ENCODE data around the gene PYGB.

Gene PYGB

DNA sequence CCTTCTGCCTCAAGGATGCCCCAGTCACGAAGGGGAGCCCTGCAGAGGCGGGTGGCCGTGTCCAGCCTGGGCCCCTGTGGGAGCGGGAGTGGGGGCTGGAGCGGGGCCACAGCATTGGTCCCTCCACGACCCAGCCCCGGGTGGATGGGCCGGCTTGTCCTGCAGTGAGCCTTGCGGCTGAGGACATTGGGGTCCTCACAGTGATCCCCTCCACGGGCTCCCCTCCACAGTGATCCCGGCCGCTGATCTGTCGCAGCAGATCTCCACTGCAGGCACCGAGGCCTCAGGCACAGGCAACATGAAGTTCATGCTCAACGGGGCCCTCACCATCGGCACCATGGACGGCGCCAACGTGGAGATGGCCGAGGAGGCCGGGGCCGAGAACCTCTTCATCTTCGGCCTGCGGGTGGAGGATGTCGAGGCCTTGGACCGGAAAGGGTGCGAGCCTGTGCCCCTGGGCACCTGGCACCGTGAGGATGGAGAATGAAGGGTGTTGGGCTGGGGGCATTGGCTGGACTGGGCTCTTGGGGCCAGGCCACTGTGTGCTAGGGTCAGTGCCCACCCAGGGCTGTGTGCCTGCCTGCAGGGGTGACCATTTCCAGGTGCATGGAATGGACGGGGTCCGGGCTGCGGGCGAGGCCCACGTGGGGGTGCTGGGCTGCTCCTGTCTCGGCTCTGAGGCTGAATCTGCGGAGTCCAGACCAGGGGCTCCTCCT lies 44.4 kb downstream of the PYGB start:
- TF ChIP-seq, protein P1, sequence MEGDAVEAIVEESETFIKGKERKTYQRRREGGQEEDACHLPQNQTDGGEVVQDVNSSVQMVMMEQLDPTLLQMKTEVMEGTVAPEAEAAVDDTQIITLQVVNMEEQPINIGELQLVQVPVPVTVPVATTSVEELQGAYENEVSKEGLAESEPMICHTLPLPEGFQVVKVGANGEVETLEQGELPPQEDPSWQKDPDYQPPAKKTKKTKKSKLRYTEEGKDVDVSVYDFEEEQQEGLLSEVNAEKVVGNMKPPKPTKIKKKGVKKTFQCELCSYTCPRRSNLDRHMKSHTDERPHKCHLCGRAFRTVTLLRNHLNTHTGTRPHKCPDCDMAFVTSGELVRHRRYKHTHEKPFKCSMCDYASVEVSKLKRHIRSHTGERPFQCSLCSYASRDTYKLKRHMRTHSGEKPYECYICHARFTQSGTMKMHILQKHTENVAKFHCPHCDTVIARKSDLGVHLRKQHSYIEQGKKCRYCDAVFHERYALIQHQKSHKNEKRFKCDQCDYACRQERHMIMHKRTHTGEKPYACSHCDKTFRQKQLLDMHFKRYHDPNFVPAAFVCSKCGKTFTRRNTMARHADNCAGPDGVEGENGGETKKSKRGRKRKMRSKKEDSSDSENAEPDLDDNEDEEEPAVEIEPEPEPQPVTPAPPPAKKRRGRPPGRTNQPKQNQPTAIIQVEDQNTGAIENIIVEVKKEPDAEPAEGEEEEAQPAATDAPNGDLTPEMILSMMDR (IDR thresholded peaks at IDR 0.05; ENCODE audit: low read depth, low read length, missing control alignments) = no peak
- DNase-seq = no peak
- Histone ChIP-seq H3K27me3 (replicated peaks) (no peaks in the 10 kb centered on the region), H3K36me3 (replicated peaks) (peaks cover 85% of the 10 kb centered on the region), H3K4me3 (ENCODE audit: low read depth, low read length) (no peak overlapping the region), H3K27ac (no peak overlapping the region)
- in situ Hi-C loops (cut with HindIII; ENCODE audit: low pct_ligation_motif_present, low sequenced_read_pairs) = no loop called here

GRCh38 chr20:25293507-25293906 lies 45.6 kb downstream of the PYGB start:
- H3K4me3 ChIP-seq (ENCODE audit: low read depth, low read length) = no peak overlapping the region
- no peak for DNase-seq
- in situ Hi-C loops (cut with HindIII; ENCODE audit: low pct_ligation_motif_present, low sequenced_read_pairs) = no loop called here
- peaks cover 82% of the 10 kb centered on the region for H3K36me3 ChIP-seq (replicated peaks)
- TF ChIP-seq, protein P1 (IDR thresholded peaks at IDR 0.05; ENCODE audit: low read depth, low read length, missing control alignments) = no peak
- no peak overlapping the region for H3K27ac ChIP-seq
- H3K27me3 ChIP-seq (replicated peaks) = no peaks in the 10 kb centered on the region

- Histone ChIP-seq H3K27ac (no peak overlapping the region), H3K36me3 (replicated peaks) (peaks cover 82% of the 10 kb centered on the region), H3K27me3 (replicated peaks) (no peaks in the 10 kb centered on the region), H3K4me3 (ENCODE audit: low read depth, low read length) (no peak overlapping the region)
- TF ChIP-seq, protein P1 (IDR thresholded peaks at IDR 0.05; ENCODE audit: low read depth, low read length, missing control alignments) = no peak
- no peak for DNase-seq
- in situ Hi-C loops (cut with HindIII; ENCODE audit: low pct_ligation_motif_present, low sequenced_read_pairs) = no loop called here
Observed at GRCh38 chr20:25293910-25294458, 46.1 kb downstream of the PYGB start.

- in situ Hi-C loops (cut with HindIII; ENCODE audit: low pct_ligation_motif_present, low sequenced_read_pairs) = no loop called here
- TF ChIP-seq, protein P1 (IDR thresholded peaks at IDR 0.05; ENCODE audit: low read depth, low read length, missing control alignments) = peak; percentile 99
- H3K36me3 ChIP-seq (replicated peaks) = peaks cover 76% of the 10 kb centered on the region
- no peak overlapping the region for H3K27ac ChIP-seq
- no peaks in the 10 kb centered on the region for H3K27me3 ChIP-seq (replicated peaks)
- DNase-seq = peak; percentile 38
- no peak overlapping the region for H3K4me3 ChIP-seq (ENCODE audit: low read depth, low read length)
Observed at GRCh38 chr20:25294459-25295385, 46.8 kb downstream of the PYGB start.

GRCh38 chr20:25295386-25296093 lies 47.7 kb downstream of the PYGB start:
- Histone ChIP-seq H3K4me3 (ENCODE audit: low read depth, low read length) (no peak overlapping the region), H3K27me3 (replicated peaks) (no peaks in the 10 kb centered on the region), H3K27ac (no peak overlapping the region), H3K36me3 (replicated peaks) (peaks cover 68% of the 10 kb centered on the region)
- TF ChIP-seq, protein P1 (IDR thresholded peaks at IDR 0.05; ENCODE audit: low read depth, low read length, missing control alignments) = peak; percentile 17
- in situ Hi-C loops (cut with HindIII; ENCODE audit: low pct_ligation_motif_present, low sequenced_read_pairs) = no loop called here
- no peak for DNase-seq

Measured in brain microvascular endothelial cell (primary cell).